GM23248 (cell line): Measurements from ENCODE around the gene NHLRC4. TPM values are rescaled to one million over a fixed set of nuclear protein-coding genes. Genes with fewer than 3 reads are reported as not detected.
"Not testable (repeated sequence)": the region's sequence is repeated elsewhere in the genome, so short reads cannot be mapped to it uniquely, and the experiment has no call there.

Experiments used
- DNase-seq: peaks from one replicate; pipeline ENCODE4 v3.0.0-alpha.2; 2015
- H2AFZ ChIP-seq: fragments of 200-600 bp; sonication (generic); 2 replicates; pipeline ENCODE4 v1.6.1; 2016; ENCODE audit warnings: antibody characterized with exemption
- H3F3A ChIP-seq: fragments of 200-600 bp; sonication (generic); 2 replicates; pipeline ENCODE4 v1.6.1; 2016; ENCODE audit warnings: mild to moderate bottlenecking, antibody characterized with exemption, mixed run types; ENCODE audit not compliant: insufficient read depth
- H3K27ac ChIP-seq: fragments of 200-600 bp; sonication (generic); 2 replicates; pipeline ENCODE4 v1.5.1; 2016; ENCODE audit warnings: mild to moderate bottlenecking
- H3K27me3 ChIP-seq: fragments of 200-600 bp; sonication (generic); replicated peaks from 2 replicates; pipeline ENCODE4 v1.6.1; 2016; ENCODE audit warnings: mild to moderate bottlenecking; ENCODE audit not compliant: insufficient read depth
- H3K36me3 ChIP-seq: fragments of 200-600 bp; sonication (generic); 2 replicates; pipeline ENCODE4 v1.6.1; 2016; ENCODE audit warnings: low read depth, mild to moderate bottlenecking
- H3K4me1 ChIP-seq: fragments of 200-600 bp; sonication (generic); 2 replicates; pipeline ENCODE4 v1.6.1; 2016; ENCODE audit warnings: mild to moderate bottlenecking; ENCODE audit not compliant: insufficient read depth
- H3K4me2 ChIP-seq: fragments of 200-600 bp; sonication (generic); one replicate; pipeline ENCODE4 v1.6.1; 2016; ENCODE audit warnings: mild to moderate bottlenecking; ENCODE audit not compliant: unreplicated experiment
- H3K4me3 ChIP-seq: fragments of 200-600 bp; sonication (generic); 2 replicates; pipeline ENCODE4 v1.5.1; 2016; ENCODE audit warnings: mild to moderate bottlenecking
- H3K79me2 ChIP-seq: fragments of 200-600 bp; sonication (generic); 2 replicates; pipeline ENCODE4 v1.6.1; 2016; ENCODE audit warnings: mild to moderate bottlenecking; ENCODE audit not compliant: insufficient read depth
- H3K9ac ChIP-seq: fragments of 200-600 bp; sonication (generic); 2 replicates; pipeline ENCODE4 v1.6.1; 2016; ENCODE audit warnings: mild to moderate bottlenecking
- H3K9me2 ChIP-seq: fragments of 200-600 bp; sonication (generic); 2 replicates; pipeline ENCODE4 v1.6.1; 2016; ENCODE audit warnings: mixed run types, mild to moderate bottlenecking, moderate library complexity; ENCODE audit not compliant: insufficient read depth
- H3K9me3 ChIP-seq: fragments of 200-600 bp; sonication (generic); one replicate; pipeline ENCODE4 v1.6.1; 2017; ENCODE audit warnings: low read depth
- H4K20me1 ChIP-seq: fragments of 200-600 bp; sonication (generic); 2 replicates; pipeline ENCODE4 v1.6.0; 2016; ENCODE audit not compliant: insufficient read depth
- EZH2 ChIP-seq: fragments of 200-600 bp; sonication (generic); IDR thresholded peaks from 2 replicates; pipeline ENCODE4 v1.6.1; 2018; ENCODE audit warnings: antibody characterized with exemption, mild to moderate bottlenecking; ENCODE audit not compliant: insufficient read depth, poor library complexity, severe bottlenecking
- EZH2phosphoT487 ChIP-seq: fragments of 200-600 bp; sonication (generic); IDR thresholded peaks from 2 replicates; pipeline ENCODE4 v1.6.1; 2018; ENCODE audit warnings: antibody characterized with exemption, moderate library complexity, mild to moderate bottlenecking, low read depth; ENCODE audit not compliant: insufficient read depth
- WGBS, 2 experiments: methylation state at CpG; one replicate each; pipeline ENCODE4 v1.1.6; 2015 to 2017; ENCODE audit warnings: low lambda C conversion rate in 2 of 2, low coverage in 1 of 2; ENCODE audit errors: missing lambda C conversion rate in 2 of 2; 5-methylcytosine and 5-hydroxymethylcytosine counted together
- in situ Hi-C: fragments of 300-500 bp; cut with MboI; formaldehyde crosslinking; loops from 2 replicates; pipeline ENCODE4 v1.15.0; 2020
- polyA plus RNA-seq: library from polyadenylated mRNA; unstranded; fragments of >200 nt; fragmentation: Nextera tagmentation; extraction: Ambion mirVana; gene quantifications from 2 replicates; pipeline ENCODE4 v1.2.1, GENCODE V29; 2016
- total RNA-seq: library from RNA; depleted of rRNA; stranded (reverse); fragments of >200 nt; shearing (Covaris generic); gene quantifications from 2 replicates; pipeline ENCODE4 v1.2.3, GENCODE V29; 2014

The NHLRC4 gene
- total and polyA plus RNA-seq, 2 experiments from 2014 or later, result 0.11 to 0.20 TPM

DNA sequence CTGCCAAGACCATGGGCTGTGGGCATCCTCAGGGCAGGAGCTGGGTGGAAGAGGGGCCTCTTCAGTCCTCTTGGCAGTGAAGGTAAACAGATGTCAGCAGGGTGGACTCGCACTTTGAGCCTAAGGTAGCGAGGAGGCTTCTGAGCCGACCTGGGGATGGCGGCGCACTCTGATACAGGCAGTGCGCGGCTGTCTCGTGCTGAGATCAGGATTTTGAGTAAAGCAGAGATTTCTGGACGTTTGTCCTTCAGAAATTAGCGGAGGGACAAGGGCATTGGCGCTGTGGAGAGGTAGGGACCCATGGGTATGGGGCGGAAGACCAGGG lies 29.9 kb downstream of the NHLRC4 start:
- Histone ChIP-seq H3K4me1 (no peaks in the 10 kb centered on the region), H3K27me3 (no peaks in the 10 kb centered on the region), H3K9me3 (no peaks in the 10 kb centered on the region), H3K9me2 (no peaks in the 10 kb centered on the region), H3K4me2 (no peak overlapping the region), H3F3A (no peaks in the 10 kb centered on the region), H3K36me3 (no peaks in the 10 kb centered on the region), H2AFZ (no peak overlapping the region), H3K27ac (no peak overlapping the region), H3K79me2 (peaks cover 69% of the 10 kb centered on the region), H4K20me1 (no peaks in the 10 kb centered on the region), H3K9ac (no peak overlapping the region), H3K4me3 (no peak overlapping the region)
- in situ Hi-C loops, result no loop called here
- DNase-seq, result no peak
- WGBS, 2 experiments, result 92% methylated on average over 12 of the region's 12 CpGs
- no peak for TF ChIP-seq EZH2
- no peak for TF ChIP-seq EZH2phosphoT487

- H2AFZ ChIP-seq, H3K9me2 ChIP-seq, H3K27ac ChIP-seq, DNase-seq, H3F3A ChIP-seq, H3K36me3 ChIP-seq, H3K9ac ChIP-seq, H4K20me1 ChIP-seq, in situ Hi-C loops, H3K4me3 ChIP-seq, H3K4me1 ChIP-seq, H3K9me3 ChIP-seq, H3K4me2 ChIP-seq, H3K27me3 ChIP-seq: not testable (repeated sequence)
- peaks cover 70% of the 10 kb centered on the region for H3K79me2 ChIP-seq
- WGBS, 2 experiments, result 97 to 100% methylated on average over 5 to 7 of the region's 7 CpGs
Observed at GRCh38 chr16:597655-598054, 30.9 kb downstream of the NHLRC4 start.

DNA sequence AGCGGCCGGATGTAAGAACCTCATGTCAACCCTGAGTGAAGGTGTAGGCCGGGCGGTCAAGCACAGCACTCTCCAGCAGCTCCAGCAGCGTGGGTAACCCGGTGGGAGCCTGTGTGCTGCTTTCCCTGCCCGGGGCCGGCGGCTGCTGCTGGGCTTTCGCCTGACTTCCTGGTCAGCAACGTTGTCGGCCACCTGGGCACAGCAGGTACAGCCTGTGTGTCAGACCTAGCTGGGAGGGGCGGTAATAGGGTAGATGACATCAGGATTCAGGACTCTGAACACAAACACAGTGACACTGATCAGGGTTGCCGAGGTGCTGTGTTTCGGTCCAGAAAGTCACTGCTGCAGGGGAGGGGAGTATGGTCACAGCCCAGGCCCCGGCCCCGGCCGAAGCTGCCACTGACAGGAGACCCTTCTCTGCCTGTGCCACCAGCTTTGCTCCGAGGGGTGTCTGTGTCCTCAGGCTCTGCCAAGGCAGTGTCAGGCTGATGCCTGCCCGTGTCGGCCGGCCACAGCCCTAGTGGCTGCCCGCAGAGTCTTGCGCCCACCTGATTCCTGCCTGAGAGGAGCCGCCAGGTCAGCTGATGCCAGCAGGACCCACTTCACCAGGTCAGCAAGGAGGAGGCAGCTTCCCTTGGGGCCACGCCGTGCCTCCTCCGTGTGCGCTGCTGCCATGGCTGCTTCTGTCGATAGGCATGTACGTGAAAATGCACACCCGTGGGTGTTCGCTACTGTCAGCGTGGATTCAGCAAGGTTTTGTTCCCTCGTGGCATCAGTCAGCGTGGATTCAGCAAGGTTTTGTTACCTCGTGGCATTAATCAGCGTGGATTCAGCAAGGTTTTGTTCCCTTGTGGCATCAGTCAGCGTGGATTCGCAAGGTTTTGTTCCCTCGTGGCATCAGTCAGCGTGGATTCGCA lies 32.3 kb downstream of the NHLRC4 start:
- H3K27ac ChIP-seq, result no peak overlapping the region
- in situ Hi-C loops, result no loop called here
- DNase-seq, result no peak
- H3K79me2 ChIP-seq, result peaks cover 70% of the 10 kb centered on the region
- WGBS, 2 experiments, result 98 to 99% methylated on average over 39 to 42 of the region's 43 CpGs
- no peaks in the 10 kb centered on the region for H3K9me3 ChIP-seq
- no peaks in the 10 kb centered on the region for H4K20me1 ChIP-seq
- H3K4me2 ChIP-seq, result no peak overlapping the region
- H3K4me1 ChIP-seq, result no peaks in the 10 kb centered on the region
- no peaks in the 10 kb centered on the region for H3K9me2 ChIP-seq
- H3K4me3 ChIP-seq, result no peak overlapping the region
- H3K27me3 ChIP-seq, result no peaks in the 10 kb centered on the region
- TF ChIP-seq EZH2phosphoT487 (no peak), EZH2 (no peak)
- H3K36me3 ChIP-seq, result no peaks in the 10 kb centered on the region
- H3F3A ChIP-seq, result no peaks in the 10 kb centered on the region
- no peak overlapping the region for H2AFZ ChIP-seq
- H3K9ac ChIP-seq, result no peak overlapping the region

GRCh38 chr16:600781-601180 lies 34.0 kb downstream of the NHLRC4 start:
- Histone ChIP-seq H3K4me2 (no peak overlapping the region), H3K9me2 (no peaks in the 10 kb centered on the region), H3F3A (no peaks in the 10 kb centered on the region), H3K9ac (no peak overlapping the region), H3K4me1 (no peaks in the 10 kb centered on the region), H3K27ac (no peak overlapping the region), H3K27me3 (no peaks in the 10 kb centered on the region), H3K36me3 (no peaks in the 10 kb centered on the region), H3K9me3 (no peaks in the 10 kb centered on the region), H3K4me3 (no peak overlapping the region), H4K20me1 (no peaks in the 10 kb centered on the region), H2AFZ (no peak overlapping the region), H3K79me2 (peaks cover 70% of the 10 kb centered on the region)
- WGBS, 2 experiments, result 70 to 73% methylated on average over 7 of the region's 7 CpGs
- in situ Hi-C loops, result no loop called here
- TF ChIP-seq EZH2phosphoT487 (no peak), EZH2 (no peak)
- no peak for DNase-seq
